HEK293 (cell line): Measurements from ENCODE around the gene GJC1.

ENCODE experiments used
- BCL11A ChIP-seq: fragments of 450-650 bp; formaldehyde crosslinking; IDR thresholded peaks from 2 replicates; pipeline ENCODE4 v1.5.1; 2016; ENCODE audit warnings: low read depth, missing biosample characterization, missing genetic modification characterization
- PATZ1 ChIP-seq: fragments of 450-650 bp; formaldehyde crosslinking; IDR thresholded peaks from 2 replicates; pipeline ENCODE4 v1.5.1; 2016; ENCODE audit warnings: missing biosample characterization, missing genetic modification characterization
- PRDM4 ChIP-seq: fragments of 450-650 bp; formaldehyde crosslinking; IDR thresholded peaks from 2 replicates; pipeline ENCODE4 v1.5.1; 2017; ENCODE audit warnings: missing biosample characterization, missing genetic modification characterization
- SALL2 ChIP-seq: fragments of 450-650 bp; formaldehyde crosslinking; IDR thresholded peaks from 2 replicates; pipeline ENCODE4 v1.5.0; 2017; ENCODE audit warnings: missing biosample characterization, mild to moderate bottlenecking, missing genetic modification characterization, borderline replicate concordance
- ZBTB10 ChIP-seq: fragments of 450-650 bp; formaldehyde crosslinking; IDR thresholded peaks from 2 replicates; pipeline ENCODE4 v1.5.1; 2016; ENCODE audit warnings: missing biosample characterization, missing genetic modification characterization
- ZBTB21 ChIP-seq: fragments of 450-650 bp; formaldehyde crosslinking; IDR thresholded peaks from 2 replicates; pipeline ENCODE4 v1.5.1; 2017; ENCODE audit warnings: missing biosample characterization, missing genetic modification characterization
- ZFHX2 ChIP-seq: fragments of 450-650 bp; formaldehyde crosslinking; conservative IDR thresholded peaks from 2 replicates; pipeline ENCODE4 v1.5.1; 2016; ENCODE audit warnings: missing biosample characterization, missing genetic modification characterization
- ZNF10 ChIP-seq: fragments of 450-650 bp; formaldehyde crosslinking; IDR thresholded peaks from 2 replicates; pipeline ENCODE4 v1.5.1; 2017; ENCODE audit warnings: missing biosample characterization, missing genetic modification characterization
- ZNF324 ChIP-seq: fragments of 450-650 bp; formaldehyde crosslinking; IDR thresholded peaks from 2 replicates; pipeline ENCODE4 v1.5.1; 2016; ENCODE audit warnings: missing biosample characterization, missing genetic modification characterization
- ZNF335 ChIP-seq: fragments of 450-650 bp; formaldehyde crosslinking; conservative IDR thresholded peaks from 2 replicates; pipeline ENCODE4 v1.5.1; 2016; ENCODE audit warnings: missing biosample characterization, missing genetic modification characterization
- ZNF423 ChIP-seq: fragments of 450-650 bp; formaldehyde crosslinking; IDR thresholded peaks from 2 replicates; pipeline ENCODE4 v1.5.1; 2016; ENCODE audit warnings: missing biosample characterization, missing genetic modification characterization
- ZNF501 ChIP-seq: fragments of 450-650 bp; formaldehyde crosslinking; IDR thresholded peaks from 2 replicates; pipeline ENCODE4 v1.5.1; 2016; ENCODE audit warnings: missing biosample characterization, missing genetic modification characterization
- ZNF610 ChIP-seq: fragments of 450-650 bp; formaldehyde crosslinking; IDR thresholded peaks from 2 replicates; pipeline ENCODE4 v1.5.1; 2016; ENCODE audit warnings: missing biosample characterization, missing genetic modification characterization, borderline replicate concordance
- ZNF654 ChIP-seq: fragments of 450-650 bp; formaldehyde crosslinking; IDR thresholded peaks from 2 replicates; pipeline ENCODE4 v1.5.1; 2016; ENCODE audit warnings: low read depth, missing biosample characterization, missing genetic modification characterization
- ZNF76 ChIP-seq: fragments of 450-650 bp; formaldehyde crosslinking; IDR thresholded peaks from 2 replicates; pipeline ENCODE4; 2016; ENCODE audit warnings: low read depth, missing biosample characterization, missing genetic modification characterization, borderline replicate concordance
- ZSCAN30 ChIP-seq: fragments of 450-650 bp; IDR thresholded peaks from 2 replicates; pipeline ENCODE4 v1.5.1; 2018; ENCODE audit warnings: missing biosample characterization, mild to moderate bottlenecking, missing genetic modification characterization, moderate library complexity
- TF ChIP-seq, protein P1 (sequence below): fragments of 450-650 bp; formaldehyde crosslinking; IDR thresholded peaks from 2 replicates; pipeline ENCODE4 v1.5.1; 2016; ENCODE audit warnings: missing biosample characterization, missing genetic modification characterization
- TF ChIP-seq, protein P2 (sequence below): fragments of 450-650 bp; formaldehyde crosslinking; IDR thresholded peaks from 2 replicates; pipeline ENCODE4 v1.5.1; 2016; ENCODE audit warnings: missing biosample characterization, missing genetic modification characterization, low read depth
- TF ChIP-seq, protein P3 (sequence below): fragments of 450-650 bp; formaldehyde crosslinking; IDR thresholded peaks from 2 replicates; pipeline ENCODE4 v1.5.1; 2016; ENCODE audit warnings: missing biosample characterization, missing genetic modification characterization
- TF ChIP-seq, protein P4 (sequence below): fragments of 450-650 bp; formaldehyde crosslinking; IDR thresholded peaks from 2 replicates; pipeline ENCODE4 v1.5.1; 2016; ENCODE audit warnings: missing biosample characterization, missing genetic modification characterization

The GJC1 gene

DNA sequence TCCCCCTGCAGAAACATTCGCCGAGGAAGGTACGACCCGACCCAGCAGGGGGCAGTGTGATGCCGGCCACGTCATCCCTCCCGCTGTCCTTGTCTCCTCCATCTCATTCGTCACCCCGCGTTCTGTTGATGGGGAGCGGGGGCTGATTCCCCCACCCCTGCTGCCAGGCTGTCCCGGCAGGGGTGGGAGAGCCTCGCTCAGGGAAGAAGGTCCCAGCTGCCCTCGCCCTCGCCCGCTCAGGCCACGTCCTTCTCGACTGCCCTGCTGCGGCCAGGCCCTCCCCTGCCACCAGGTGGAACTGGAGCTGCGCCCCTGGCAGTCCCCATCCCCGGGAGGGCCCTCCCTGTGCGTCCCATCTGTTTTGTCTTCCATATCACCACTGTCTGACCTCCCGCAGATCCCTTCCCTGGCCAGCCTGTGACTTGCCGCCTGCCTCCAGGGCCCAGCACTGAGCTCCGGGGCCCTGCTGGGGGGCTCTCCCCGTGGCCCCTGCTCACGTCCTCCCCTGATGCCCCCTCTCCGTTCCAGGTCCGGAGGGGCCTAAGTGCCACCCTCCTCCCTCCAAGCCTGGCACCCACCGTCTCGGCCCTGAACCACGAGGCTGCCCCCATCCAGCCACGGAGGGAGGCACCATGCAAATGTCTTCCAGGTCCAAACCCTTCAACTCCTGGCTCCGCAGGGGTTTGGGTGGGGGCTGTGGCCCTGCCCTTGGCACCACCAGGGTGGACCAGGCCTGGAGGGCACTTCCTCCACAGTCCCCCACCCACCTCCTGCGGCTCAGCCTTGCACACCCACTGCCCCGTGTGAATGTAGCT, 50.7 kb downstream of the GJC1 start (continued):
- TF ChIP-seq, protein P1, sequence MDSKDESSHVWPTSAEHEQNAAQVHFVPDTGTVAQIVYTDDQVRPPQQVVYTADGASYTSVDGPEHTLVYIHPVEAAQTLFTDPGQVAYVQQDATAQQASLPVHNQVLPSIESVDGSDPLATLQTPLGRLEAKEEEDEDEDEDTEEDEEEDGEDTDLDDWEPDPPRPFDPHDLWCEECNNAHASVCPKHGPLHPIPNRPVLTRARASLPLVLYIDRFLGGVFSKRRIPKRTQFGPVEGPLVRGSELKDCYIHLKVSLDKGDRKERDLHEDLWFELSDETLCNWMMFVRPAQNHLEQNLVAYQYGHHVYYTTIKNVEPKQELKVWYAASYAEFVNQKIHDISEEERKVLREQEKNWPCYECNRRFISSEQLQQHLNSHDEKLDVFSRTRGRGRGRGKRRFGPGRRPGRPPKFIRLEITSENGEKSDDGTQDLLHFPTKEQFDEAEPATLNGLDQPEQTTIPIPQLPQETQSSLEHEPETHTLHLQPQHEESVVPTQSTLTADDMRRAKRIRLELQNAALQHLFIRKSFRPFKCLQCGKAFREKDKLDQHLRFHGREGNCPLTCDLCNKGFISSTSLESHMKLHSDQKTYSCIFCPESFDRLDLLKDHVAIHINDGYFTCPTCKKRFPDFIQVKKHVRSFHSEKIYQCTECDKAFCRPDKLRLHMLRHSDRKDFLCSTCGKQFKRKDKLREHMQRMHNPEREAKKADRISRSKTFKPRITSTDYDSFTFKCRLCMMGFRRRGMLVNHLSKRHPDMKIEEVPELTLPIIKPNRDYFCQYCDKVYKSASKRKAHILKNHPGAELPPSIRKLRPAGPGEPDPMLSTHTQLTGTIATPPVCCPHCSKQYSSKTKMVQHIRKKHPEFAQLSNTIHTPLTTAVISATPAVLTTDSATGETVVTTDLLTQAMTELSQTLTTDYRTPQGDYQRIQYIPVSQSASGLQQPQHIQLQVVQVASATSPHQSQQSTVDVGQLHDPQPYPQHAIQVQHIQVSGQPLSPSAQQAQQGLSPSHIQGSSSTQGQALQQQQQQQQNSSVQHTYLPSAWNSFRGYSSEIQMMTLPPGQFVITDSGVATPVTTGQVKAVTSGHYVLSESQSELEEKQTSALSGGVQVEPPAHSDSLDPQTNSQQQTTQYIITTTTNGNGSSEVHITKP (tag by site-specific recombination): peak; percentile 51
- TF ChIP-seq ZBTB10 (tag by site-specific recombination) (peak; percentile 91), ZNF610 (tag by site-specific recombination) (no peak), ZBTB21 (tag by site-specific recombination) (peak; percentile 78), ZNF423 (0 out of 2 replicates have a peak, but pooled peaks have one; percentile 61), ZNF10 (tag by site-specific recombination) (peak; percentile 98), ZNF324 (tag by site-specific recombination) (peak; percentile 74), ZNF654 (tag by site-specific recombination) (peak; percentile 83), BCL11A (peak; percentile 24; the same call in 1 of the 2 replicates), PATZ1 (peak; percentile 97), ZNF501 (0 out of 2 replicates have a peak, but pooled peaks have one; percentile 59), ZNF76 (tag by site-specific recombination) (peak; percentile 41; the same call in 1 of the 2 replicates), ZNF335 (peak; percentile 43; the same call in 1 of the 2 replicates), ZFHX2 (tag by site-specific recombination) (peak; percentile 79), ZSCAN30 (peak; percentile 29; the same call in 1 of the 2 replicates), SALL2 (no peak), PRDM4 (0 out of 2 replicates have a peak, but pooled peaks have one; percentile 15)
- TF ChIP-seq, protein P2, sequence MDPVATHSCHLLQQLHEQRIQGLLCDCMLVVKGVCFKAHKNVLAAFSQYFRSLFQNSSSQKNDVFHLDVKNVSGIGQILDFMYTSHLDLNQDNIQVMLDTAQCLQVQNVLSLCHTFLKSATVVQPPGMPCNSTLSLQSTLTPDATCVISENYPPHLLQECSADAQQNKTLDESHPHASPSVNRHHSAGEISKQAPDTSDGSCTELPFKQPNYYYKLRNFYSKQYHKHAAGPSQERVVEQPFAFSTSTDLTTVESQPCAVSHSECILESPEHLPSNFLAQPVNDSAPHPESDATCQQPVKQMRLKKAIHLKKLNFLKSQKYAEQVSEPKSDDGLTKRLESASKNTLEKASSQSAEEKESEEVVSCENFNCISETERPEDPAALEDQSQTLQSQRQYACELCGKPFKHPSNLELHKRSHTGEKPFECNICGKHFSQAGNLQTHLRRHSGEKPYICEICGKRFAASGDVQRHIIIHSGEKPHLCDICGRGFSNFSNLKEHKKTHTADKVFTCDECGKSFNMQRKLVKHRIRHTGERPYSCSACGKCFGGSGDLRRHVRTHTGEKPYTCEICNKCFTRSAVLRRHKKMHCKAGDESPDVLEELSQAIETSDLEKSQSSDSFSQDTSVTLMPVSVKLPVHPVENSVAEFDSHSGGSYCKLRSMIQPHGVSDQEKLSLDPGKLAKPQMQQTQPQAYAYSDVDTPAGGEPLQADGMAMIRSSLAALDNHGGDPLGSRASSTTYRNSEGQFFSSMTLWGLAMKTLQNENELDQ (tag by site-specific recombination): no peak
- TF ChIP-seq, protein P3, sequence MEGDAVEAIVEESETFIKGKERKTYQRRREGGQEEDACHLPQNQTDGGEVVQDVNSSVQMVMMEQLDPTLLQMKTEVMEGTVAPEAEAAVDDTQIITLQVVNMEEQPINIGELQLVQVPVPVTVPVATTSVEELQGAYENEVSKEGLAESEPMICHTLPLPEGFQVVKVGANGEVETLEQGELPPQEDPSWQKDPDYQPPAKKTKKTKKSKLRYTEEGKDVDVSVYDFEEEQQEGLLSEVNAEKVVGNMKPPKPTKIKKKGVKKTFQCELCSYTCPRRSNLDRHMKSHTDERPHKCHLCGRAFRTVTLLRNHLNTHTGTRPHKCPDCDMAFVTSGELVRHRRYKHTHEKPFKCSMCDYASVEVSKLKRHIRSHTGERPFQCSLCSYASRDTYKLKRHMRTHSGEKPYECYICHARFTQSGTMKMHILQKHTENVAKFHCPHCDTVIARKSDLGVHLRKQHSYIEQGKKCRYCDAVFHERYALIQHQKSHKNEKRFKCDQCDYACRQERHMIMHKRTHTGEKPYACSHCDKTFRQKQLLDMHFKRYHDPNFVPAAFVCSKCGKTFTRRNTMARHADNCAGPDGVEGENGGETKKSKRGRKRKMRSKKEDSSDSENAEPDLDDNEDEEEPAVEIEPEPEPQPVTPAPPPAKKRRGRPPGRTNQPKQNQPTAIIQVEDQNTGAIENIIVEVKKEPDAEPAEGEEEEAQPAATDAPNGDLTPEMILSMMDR (tag by site-specific recombination): peak; percentile 99
- TF ChIP-seq, protein P4, sequence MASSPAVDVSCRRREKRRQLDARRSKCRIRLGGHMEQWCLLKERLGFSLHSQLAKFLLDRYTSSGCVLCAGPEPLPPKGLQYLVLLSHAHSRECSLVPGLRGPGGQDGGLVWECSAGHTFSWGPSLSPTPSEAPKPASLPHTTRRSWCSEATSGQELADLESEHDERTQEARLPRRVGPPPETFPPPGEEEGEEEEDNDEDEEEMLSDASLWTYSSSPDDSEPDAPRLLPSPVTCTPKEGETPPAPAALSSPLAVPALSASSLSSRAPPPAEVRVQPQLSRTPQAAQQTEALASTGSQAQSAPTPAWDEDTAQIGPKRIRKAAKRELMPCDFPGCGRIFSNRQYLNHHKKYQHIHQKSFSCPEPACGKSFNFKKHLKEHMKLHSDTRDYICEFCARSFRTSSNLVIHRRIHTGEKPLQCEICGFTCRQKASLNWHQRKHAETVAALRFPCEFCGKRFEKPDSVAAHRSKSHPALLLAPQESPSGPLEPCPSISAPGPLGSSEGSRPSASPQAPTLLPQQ (tag by site-specific recombination): peak; percentile 59; the same call in 1 of the 2 replicates
